SU-DHL-6 (cell line): ENCODE data around the gene ASCC3.

ENCODE experiments used
- H2AFZ ChIP-seq: fragments of 200-600 bp; sonication (generic); 2 replicates; pipeline ENCODE4 v1.6.1; 2014; ENCODE audit warnings: low read depth, mild to moderate bottlenecking, moderate library complexity, mixed read lengths, antibody characterized with exemption, low read length; ENCODE audit not compliant: severe bottlenecking
- H3F3A ChIP-seq: fragments of 200-600 bp; shearing (Covaris generic); 2 replicates; pipeline ENCODE4 v1.6.0; 2016; ENCODE audit warnings: antibody characterized with exemption, mild to moderate bottlenecking; ENCODE audit not compliant: insufficient read depth
- H3K27ac ChIP-seq: fragments of 200-600 bp; sonication (generic); 2 replicates; pipeline ENCODE4 v1.5.1; 2016; ENCODE audit warnings: low read depth, mild to moderate bottlenecking, low read length, moderate library complexity, mixed read lengths
- H3K27me3 ChIP-seq: fragments of 200-600 bp; sonication (generic), shearing (Covaris generic); 2 replicates; pipeline ENCODE4 v1.6.0; 2014; ENCODE audit warnings: mild to moderate bottlenecking, low read length
- H3K36me3 ChIP-seq: fragments of 200-600 bp; sonication (generic); 2 replicates; pipeline ENCODE4 v1.6.1; 2014; ENCODE audit warnings: mild to moderate bottlenecking, low read length, mixed read lengths
- H3K4me2 ChIP-seq: fragments of 300-600, 200-600 bp; shearing (Covaris generic), sonication (generic); 2 replicates; pipeline ENCODE4 v1.6.0; 2014; ENCODE audit warnings: low read length, low read depth, mild to moderate bottlenecking; ENCODE audit not compliant: poor library complexity, severe bottlenecking
- H3K4me3 ChIP-seq: fragments of 200-600 bp; sonication (generic); 2 replicates; pipeline ENCODE4 v1.5.1; 2014; ENCODE audit warnings: antibody characterized with exemption, low read length, mild to moderate bottlenecking, mixed read lengths; ENCODE audit not compliant: insufficient read depth, poor library complexity, severe bottlenecking
- H3K79me2 ChIP-seq: fragments of 200-600 bp; sonication (generic); 2 replicates; pipeline ENCODE4 v1.6.1; 2014; ENCODE audit warnings: mild to moderate bottlenecking, low read length, moderate library complexity; ENCODE audit not compliant: insufficient read depth
- H3K9ac ChIP-seq: fragments of 200-600 bp; sonication (generic); 2 replicates; pipeline ENCODE4 v1.7.0; 2014; ENCODE audit warnings: mild to moderate bottlenecking, low read length
- H3K9me2 ChIP-seq: fragments of 200-600 bp; sonication (generic); replicated peaks from 2 replicates; pipeline ENCODE4 v1.6.1; 2014; ENCODE audit warnings: low read length; ENCODE audit not compliant: insufficient read depth
- H3K9me3 ChIP-seq: fragments of 200-600 bp; sonication (generic); 2 replicates; pipeline ENCODE4 v1.6.1; 2014; ENCODE audit warnings: low read length, mixed read lengths; ENCODE audit not compliant: insufficient read depth
- H4K20me1 ChIP-seq: fragments of 200-600 bp; sonication (generic); 2 replicates; pipeline ENCODE4 v1.6.1; 2014; ENCODE audit warnings: low read depth, mild to moderate bottlenecking, antibody characterized with exemption, low read length, moderate library complexity, mixed read lengths
- CTCF ChIP-seq: fragments of 200-600 bp; sonication (generic); IDR thresholded peaks from one replicate; pipeline ENCODE4 v1.5.1; 2017; ENCODE audit warnings: antibody characterized with exemption, mild to moderate bottlenecking, low read length, moderate library complexity; ENCODE audit not compliant: insufficient read depth, poor library complexity, severe bottlenecking
- EZH2phosphoT487 ChIP-seq: fragments of 200-600 bp; sonication (generic), shearing (Covaris generic); conservative IDR thresholded peaks from 2 replicates; pipeline ENCODE4 v1.6.1; 2018; ENCODE audit warnings: mild to moderate bottlenecking, antibody characterized with exemption, low read length, moderate library complexity, mixed read lengths

Gene ASCC3

GRCh38 chr6:100924534-100925227 lies 43.6 kb upstream of the ASCC3 start:
- H3K79me2 ChIP-seq = no peaks in the 10 kb centered on the region
- no peaks in the 10 kb centered on the region for H4K20me1 ChIP-seq
- TF ChIP-seq CTCF (no peak), EZH2phosphoT487 (no peak)
- H3K9ac ChIP-seq = no peak overlapping the region
- H3K9me2 ChIP-seq = peaks cover 3% of the 10 kb centered on the region; the same call in 1 of the 2 replicates
- H3K27ac ChIP-seq = no peak overlapping the region
- no peaks in the 10 kb centered on the region for H3K36me3 ChIP-seq
- H3K27me3 ChIP-seq = no peaks in the 10 kb centered on the region
- no peak overlapping the region for H3K4me3 ChIP-seq
- no peaks in the 10 kb centered on the region for H3F3A ChIP-seq
- no peak overlapping the region for H3K4me2 ChIP-seq
- no peaks in the 10 kb centered on the region for H3K9me3 ChIP-seq
- H2AFZ ChIP-seq = no peak overlapping the region

- H3K27ac ChIP-seq = no peak overlapping the region
- H2AFZ ChIP-seq = no peak overlapping the region
- no peak overlapping the region for H3K4me2 ChIP-seq
- no peak overlapping the region for H3K9ac ChIP-seq
- no peaks in the 10 kb centered on the region for H3K9me3 ChIP-seq
- peaks cover 3% of the 10 kb centered on the region; the same call in 1 of the 2 replicates for H3K9me2 ChIP-seq
- no peak for TF ChIP-seq CTCF
- no peak for TF ChIP-seq EZH2phosphoT487
- H4K20me1 ChIP-seq = no peaks in the 10 kb centered on the region
- no peaks in the 10 kb centered on the region for H3K79me2 ChIP-seq
- H3K27me3 ChIP-seq = no peaks in the 10 kb centered on the region
- H3F3A ChIP-seq = no peaks in the 10 kb centered on the region
- no peaks in the 10 kb centered on the region for H3K36me3 ChIP-seq
- H3K4me3 ChIP-seq = no peak overlapping the region
These were observed 42.5 kb upstream of the ASCC3 start for GRCh38 chr6:100923481-100924165.

- Histone ChIP-seq H3K9me3 (no peaks in the 10 kb centered on the region), H2AFZ (no peak overlapping the region), H3K79me2 (no peaks in the 10 kb centered on the region), H3K36me3 (no peaks in the 10 kb centered on the region), H4K20me1 (no peaks in the 10 kb centered on the region), H3F3A (no peaks in the 10 kb centered on the region), H3K4me3 (no peak overlapping the region), H3K4me2 (no peak overlapping the region), H3K9ac (no peak overlapping the region), H3K9me2 (peaks cover 3% of the 10 kb centered on the region; the same call in 1 of the 2 replicates), H3K27me3 (no peaks in the 10 kb centered on the region), H3K27ac (no peak overlapping the region)
- no peak for TF ChIP-seq EZH2phosphoT487
- TF ChIP-seq CTCF = no peak
These were observed 39.0 kb upstream of the ASCC3 start for GRCh38 chr6:100920028-100920605.
